Skeletal muscle cell (primary cell): ENCODE results near the gene CLMP.
"Not testable (repeated sequence)": the region's sequence is repeated elsewhere in the genome, so short reads cannot be mapped to it uniquely, and the experiment has no call there.

Experiments used
- DNase-seq: peaks from one replicate; pipeline ENCODE4 v3.0.0-alpha.2; 2010; ENCODE audit warnings: low read depth
- H3K4me3 ChIP-seq: 2 replicates; pipeline ENCODE4 v1.5.1; 2011; ENCODE audit warnings: low read depth, mild to moderate bottlenecking, control low read depth, low read length, moderate library complexity

Gene CLMP

DNA sequence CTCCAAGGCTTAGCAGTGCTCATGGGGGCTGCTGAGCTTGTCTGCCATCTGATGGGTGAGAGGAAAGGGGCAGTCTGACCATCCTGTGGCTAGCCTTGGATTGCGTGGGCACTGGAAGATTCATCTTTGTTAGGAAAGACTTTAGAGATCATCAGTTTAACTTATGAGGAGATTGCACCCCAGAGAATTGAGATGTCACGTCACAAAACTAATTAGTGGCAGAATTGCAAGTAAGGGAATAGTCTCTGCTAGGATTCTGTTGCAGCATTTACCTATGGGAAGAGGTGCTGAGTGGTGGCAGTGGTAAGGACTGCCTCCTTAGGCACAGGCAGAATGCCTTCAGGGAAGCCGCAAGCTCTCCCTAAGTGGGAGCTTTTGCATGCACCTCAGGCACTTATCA, 90.4 kb downstream of the CLMP start:
- no peak overlapping the region for H3K4me3 ChIP-seq
- DNase-seq = no peak

DNA sequence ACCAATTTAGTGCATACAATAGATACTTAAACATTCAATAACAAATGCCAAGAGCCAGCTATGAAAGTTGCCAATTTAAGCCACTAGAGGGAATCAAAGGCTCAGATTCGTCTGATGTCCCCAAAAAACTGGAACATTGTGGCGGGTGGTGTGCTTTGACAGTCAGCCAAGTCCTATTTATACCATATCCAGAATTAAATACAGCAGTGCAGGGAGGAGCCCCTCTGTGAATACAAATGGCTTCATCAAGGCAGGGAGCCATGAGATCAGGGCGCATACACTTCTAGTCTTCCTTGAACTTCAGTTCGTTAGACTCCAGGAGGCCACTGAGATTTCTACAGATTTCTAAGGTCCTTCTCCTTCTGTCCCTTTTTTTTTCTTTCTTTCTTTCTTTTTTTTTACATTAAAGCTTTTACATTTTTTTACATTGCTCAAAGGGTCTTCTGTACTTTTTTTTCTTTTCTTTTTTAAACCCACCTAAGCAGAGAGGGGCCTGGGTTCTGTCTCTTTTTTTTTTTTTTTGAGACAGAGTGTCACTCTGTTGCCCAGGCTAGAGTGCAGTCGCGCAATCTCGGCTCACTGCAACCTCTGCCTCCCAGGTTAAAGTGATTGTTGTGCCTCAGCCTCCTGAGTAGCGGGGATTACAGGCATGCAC, 91.6 kb downstream of the CLMP start:
- peak; percentile 45 for DNase-seq
- H3K4me3 ChIP-seq = no peak overlapping the region

DNA sequence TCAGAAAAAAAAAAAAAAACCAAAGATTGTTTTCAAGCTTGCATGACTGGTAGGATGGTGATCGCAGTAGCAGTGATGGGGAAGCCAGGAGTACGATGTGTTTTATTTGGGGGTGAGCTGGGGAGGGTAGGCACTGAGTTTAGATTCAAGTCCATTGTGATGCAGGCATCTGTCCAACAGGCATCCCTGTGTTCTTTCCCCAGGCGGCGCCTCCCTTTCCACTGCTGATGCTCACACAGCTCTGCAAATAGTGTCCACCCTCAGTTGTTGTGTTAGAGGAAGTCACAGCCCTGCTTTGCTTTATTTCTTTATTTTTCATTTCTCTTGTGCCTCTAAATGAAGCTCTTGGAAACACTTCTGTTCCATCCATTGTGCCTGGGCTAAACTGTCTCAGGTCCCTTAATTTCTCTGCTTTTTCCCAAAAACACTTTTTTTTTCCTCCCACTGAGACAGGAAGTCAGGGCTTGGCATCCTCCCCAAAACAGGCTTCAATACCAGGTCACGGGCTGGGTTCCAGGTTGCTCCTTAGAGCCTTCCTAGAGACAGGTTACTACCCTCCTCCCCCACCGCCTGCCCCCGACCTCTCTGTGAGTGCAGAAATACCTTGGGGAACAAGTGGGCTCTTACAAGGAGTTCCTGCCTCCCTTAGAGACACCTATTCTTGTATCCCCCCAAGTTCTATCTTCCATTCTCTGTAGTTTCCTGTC, 94.5 kb downstream of the CLMP start:
- no peak for DNase-seq
- H3K4me3 ChIP-seq = no peak overlapping the region

DNA sequence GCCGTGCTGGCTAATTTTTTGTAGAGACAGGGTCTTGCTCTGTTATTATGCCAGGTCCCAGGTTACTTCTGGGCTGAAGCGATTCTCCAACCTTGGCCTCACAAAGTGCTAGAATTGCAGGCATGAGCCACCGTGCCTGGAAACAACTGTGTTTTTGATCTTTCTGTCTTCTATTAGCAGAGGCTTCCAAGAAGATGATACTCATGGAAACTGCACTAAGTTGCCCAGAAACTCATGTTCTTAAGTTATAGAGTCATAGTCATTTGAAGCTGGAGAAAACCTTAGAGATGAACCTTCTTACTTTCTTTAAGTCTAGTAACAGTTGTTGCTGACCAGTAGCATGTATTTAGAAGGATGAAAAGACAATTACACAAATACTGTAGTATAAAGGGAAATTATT, 96.1 kb downstream of the CLMP start:
- H3K4me3 ChIP-seq = no peak overlapping the region
- no peak for DNase-seq

DNA sequence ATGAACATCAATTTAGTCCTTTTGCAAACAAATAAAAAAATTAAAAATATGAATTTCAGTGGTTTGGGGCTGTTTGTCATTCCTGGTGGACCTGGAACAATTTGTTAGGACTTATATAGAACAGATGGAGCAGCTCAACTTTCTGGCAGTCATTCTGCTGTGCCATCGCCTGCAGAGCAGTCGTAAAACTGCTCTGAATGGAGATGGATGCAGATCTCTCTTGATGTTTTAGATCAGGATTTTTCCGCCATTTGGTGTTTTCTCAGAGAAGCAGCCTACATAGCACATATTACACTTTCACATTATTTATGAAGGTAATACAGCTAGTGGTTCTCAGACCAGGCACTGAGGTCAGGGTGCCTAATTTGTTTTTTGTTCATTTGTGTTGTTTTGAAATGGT, 101.3 kb downstream of the CLMP start:
- H3K4me3 ChIP-seq = no peak overlapping the region
- no peak for DNase-seq

DNA sequence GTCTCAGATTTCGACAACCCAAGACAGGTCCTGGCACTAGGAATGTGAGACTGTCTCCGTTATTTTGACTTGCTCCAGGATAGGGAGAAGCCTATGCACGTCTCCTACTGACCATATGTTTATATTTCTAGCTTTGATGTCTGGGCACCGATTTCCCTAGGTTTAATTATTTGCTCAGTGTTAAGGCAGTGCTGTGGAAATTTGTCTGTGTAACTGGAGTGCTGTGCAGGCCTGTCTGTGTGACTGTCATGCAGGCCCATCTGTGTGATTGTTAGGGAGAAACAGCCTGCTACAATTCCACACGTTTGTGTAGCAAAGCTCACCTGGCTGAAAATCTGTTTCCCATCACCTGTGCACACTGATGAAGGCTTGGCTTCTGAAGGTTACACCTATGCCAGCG, 103.5 kb downstream of the CLMP start:
- H3K4me3 ChIP-seq = no peak overlapping the region
- DNase-seq = no peak

DNA sequence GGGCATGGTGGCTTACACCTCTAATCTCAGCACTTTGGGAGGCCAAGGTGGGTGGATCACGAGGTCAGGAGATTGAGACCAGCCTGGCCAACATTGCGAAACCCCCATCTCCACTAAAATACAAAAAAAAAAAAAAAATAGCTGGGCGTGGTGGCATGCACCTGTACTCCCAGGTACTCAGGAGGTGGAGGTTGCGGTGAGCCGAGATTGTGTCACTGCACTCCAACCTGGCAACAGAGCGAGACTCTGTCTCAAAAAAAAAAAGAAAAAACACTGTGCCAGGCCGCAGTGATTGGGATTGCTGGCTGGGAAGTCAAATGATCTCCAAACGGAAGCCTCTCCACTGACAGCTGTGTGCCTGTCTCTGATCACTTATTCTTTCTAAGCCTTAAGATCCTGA, 104.9 kb downstream of the CLMP start:
- DNase-seq, H3K4me3 ChIP-seq: not testable (repeated sequence)

DNA sequence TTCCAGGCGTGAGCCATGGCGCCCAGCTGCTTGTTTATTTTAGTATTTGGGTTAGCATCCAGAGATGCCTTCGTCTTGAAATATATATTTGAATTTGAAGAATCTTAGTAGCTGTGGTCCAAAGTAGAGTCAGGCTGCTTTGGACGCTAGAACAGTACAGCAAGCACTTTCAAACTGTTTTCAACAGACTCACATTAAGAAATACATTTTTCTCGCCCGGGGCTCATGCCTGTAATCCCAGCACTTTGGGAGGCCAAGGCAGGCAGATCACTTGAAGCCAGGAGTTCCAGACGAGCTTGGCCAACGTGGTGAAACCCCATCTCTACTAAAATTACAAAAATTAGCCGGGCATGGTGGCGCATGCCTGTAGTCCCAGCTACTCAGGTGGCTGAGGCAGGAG, 106.2 kb downstream of the CLMP start:
- DNase-seq = not testable (repeated sequence)

DNA sequence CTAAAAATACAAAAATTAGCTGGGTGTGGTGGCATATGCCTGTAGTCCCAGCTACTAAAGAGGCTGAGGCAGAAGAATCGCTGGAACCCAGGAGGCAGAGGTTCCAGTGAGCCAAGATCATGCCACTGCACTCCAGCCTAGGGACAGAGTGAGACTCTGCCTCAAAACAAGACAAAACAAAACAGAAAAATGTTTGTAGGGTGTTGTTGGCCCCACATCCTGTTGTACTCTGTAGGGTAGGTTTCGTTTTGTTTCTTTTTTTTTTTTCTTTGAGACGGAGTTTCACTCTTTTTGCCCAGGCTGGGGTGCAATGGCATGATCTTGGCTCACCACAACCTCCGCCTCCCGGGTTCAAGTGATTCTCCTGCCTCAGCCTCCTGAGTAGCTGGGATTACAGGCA, 107.4 kb downstream of the CLMP start:
- not testable (repeated sequence) for H3K4me3 ChIP-seq, DNase-seq

More for the DNA sequence above, 106.2 kb downstream of the CLMP start:
- not testable (repeated sequence) for H3K4me3 ChIP-seq

DNA sequence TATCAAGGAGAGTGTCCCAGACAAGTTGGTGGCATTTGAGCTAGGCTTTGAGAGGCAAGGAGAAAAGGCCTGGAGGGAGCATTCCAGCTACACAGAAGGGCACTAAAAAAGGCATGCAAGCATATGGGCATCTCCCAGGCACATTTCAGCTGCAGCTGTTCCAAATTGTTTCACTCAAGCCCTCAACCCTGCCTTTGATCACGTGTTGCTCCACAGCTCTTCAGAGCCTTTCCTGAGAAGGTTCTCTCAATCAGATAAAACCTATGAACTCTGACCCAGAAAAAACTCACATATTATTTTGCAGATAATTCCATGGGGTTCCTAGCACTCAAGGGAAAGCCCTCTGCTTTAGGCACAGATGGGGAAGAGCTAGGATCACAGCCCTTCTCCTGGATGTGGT, 108.7 kb downstream of the CLMP start:
- no peak overlapping the region for H3K4me3 ChIP-seq
- no peak for DNase-seq

DNA sequence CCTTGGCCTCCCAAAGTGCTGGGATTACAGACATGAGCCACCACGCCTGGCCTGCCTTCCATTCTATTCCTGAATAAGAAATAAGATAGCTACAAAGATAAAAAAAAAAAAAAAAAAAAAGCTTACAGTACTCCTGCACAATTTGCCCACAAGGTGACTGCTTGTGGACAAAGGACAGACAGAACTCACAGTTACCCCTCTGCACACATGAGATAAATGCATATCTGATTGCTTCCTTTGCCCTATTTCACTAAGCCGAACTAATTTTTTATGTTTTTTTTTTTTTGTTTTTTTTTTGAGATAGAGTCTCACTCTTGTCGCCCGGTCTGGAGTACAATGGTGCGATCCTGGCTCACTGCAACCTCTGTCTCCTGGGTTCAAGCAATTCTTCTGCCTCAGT, 109.6 kb downstream of the CLMP start:
- no peak for DNase-seq

DNA sequence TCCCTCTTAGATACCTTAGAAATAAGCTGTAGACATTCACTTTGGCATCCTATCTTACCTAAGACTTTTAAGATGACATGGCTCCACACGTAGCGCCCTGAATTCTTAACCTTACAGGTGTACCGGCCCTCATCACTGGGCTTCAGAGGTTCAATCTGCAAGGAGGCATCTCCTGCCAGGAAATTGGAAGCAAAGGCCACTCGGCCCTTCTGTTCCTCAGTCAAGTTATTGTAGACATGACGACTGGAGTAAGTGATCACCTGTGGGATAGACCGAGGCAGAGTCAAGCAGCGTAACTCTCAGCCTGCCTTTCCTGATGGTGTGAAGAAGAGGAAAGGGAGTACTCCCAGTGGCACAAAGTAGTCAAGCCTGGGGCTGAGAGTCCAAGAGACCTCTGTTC, 110.6 kb downstream of the CLMP start:
- H3K4me3 ChIP-seq = no peak overlapping the region
- DNase-seq = no peak

More for the DNA sequence above, 109.6 kb downstream of the CLMP start:
- no peak overlapping the region for H3K4me3 ChIP-seq

DNA sequence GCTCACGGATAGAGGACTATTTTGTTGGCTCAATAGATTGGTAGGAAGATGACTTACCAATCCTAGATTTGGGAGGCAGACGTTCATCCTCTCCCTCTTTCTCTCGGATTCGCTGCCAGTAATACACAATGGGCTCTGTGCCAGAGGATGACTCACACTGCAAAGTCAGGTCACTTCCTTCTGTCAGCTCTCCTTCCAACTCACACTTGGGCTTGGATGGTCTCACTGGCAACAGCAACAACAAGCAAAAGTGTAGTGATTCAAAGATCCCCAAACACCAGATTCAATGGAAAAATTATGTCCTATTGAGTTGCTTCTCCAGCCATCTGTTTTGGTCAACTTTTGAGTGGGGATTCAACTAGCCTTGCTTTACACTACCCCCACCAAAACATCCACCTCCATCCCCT, 111.4 kb downstream of the CLMP start:
- H3K4me3 ChIP-seq = no peak overlapping the region
- peak; percentile 96 for DNase-seq

DNA sequence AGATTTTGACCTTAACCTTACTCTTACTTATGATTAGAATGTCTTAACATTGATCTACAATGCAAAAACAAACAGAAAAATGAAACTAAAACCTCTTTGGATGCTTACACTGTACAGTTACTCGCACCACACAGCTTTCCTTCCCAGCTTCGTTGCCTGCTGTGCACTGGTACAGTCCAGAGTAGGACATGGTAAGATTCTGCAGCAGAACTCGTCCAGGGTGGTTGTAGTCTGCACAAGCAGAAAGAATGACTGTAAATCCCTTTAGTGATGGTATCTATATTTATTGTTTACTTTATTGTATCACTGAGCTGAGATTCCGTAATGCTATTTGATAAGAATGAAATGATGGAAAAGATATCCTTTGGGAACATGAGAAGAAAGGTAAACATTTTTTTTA, 112.1 kb downstream of the CLMP start:
- no peak for DNase-seq
- H3K4me3 ChIP-seq = no peak overlapping the region

DNA sequence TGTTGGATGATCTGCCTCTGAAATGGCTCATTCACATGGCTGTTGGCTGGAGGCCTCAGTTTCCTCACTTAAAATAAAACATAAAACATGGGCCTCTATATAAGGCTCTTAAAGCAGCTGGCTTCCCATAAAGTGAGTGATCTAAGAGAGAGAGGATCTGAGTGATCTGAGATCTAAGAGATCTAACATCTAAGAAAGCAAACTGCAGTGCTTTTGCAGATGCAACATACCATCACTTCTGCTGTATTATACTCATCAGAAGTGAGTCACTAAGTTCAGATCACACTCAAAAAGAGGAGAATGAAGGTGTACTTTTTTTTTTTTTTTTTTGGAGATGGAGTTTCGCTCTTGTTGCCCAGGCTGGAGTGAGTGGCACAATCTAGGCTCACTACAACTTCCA, 115.0 kb downstream of the CLMP start:
- DNase-seq = no peak
- H3K4me3 ChIP-seq = no peak overlapping the region

DNA sequence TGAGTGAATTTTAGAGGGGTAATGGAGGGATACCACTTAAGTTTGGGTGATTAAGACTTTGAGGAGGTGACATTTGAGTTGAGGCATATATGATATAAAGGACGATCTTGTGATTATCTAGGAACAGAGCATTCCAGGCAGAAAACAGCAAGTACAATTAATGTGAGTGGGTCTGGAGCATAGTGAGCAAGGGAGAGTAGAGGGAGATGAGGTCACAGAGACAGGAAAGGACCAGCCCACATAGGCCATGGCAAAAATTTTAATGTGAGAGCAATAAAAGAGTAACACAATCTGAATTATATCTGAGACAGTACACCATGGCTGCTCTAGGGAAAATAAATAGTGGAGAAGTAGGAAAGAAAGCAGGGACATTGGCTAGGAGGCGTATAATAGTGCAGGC, 118.6 kb downstream of the CLMP start:
- no peak overlapping the region for H3K4me3 ChIP-seq
- no peak for DNase-seq

DNA sequence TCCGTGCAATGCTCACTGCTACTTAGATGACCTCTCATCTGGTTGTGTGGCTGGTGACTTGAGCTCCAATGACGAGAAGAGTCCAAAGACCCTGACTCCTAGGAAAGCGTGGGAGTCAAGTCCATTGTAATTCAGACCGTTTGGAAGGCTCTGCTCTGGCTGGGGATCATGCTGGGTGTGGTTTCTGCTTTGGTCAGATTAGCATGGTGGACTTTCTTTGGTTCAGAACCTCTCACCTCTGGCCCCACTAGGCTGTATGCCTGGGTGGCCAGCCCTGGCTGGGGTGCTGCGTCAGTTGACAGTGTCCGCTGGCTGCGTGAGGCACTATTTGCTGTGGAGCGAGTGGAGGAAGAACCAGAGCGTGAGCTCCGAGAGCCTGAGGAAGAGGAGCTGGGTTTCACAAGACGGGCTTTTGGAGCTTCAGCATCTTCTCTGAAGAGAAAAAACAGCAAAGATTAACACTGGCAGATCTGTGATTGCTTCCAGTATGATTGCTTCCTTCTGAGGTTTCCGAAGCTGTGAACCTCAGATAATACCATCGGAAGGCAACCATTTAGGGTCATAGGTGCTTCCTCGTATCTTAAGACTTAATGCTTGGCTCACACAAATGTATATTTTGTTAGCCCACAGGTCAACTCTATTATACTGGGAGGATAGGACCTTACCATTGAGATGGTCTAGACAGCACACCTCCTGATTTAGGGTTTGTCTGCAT, 121.5 kb downstream of the CLMP start:
- H3K4me3 ChIP-seq = no peak overlapping the region
- DNase-seq = no peak

DNA sequence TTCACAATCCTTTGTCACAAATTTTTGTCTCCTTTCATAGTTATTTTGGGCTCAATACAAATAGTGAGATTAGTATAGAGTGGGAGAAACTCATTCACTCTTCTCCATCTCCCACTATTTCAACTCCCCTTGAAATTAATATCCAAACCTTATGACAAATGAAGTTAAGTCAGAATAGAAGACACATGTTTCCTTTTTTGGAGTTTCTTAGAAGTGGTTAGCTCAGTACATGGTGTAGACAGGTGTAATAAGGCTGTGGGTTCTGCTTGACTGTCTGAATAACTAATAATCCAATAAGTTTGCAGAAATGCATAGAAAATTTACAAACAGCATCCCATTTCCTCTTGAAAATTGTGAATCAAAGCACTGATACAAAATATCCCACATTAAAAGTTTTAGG, 122.3 kb downstream of the CLMP start:
- no peak for DNase-seq
- no peak overlapping the region for H3K4me3 ChIP-seq

DNA sequence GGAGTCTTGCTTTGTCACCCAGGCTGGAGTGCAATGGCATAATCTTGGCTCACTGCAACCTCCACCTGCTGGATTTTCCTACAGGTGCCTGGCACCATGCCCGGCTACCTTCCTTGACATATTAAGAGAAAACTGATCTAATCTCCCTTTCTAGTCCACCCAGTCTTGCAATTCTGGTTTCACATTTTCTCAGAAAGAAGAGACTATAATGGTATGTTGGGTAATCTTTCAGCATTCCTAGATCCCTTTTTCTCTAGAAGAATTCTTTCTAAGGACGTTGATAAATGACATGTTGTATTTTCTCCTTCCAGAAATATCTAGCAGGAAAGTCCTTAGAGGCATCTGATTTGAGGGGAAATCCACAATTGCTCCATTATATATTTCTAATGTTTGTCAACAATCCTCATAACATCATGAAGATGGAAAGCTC, 122.7 kb downstream of the CLMP start:
- H3K4me3 ChIP-seq = no peak overlapping the region
- no peak for DNase-seq

DNA sequence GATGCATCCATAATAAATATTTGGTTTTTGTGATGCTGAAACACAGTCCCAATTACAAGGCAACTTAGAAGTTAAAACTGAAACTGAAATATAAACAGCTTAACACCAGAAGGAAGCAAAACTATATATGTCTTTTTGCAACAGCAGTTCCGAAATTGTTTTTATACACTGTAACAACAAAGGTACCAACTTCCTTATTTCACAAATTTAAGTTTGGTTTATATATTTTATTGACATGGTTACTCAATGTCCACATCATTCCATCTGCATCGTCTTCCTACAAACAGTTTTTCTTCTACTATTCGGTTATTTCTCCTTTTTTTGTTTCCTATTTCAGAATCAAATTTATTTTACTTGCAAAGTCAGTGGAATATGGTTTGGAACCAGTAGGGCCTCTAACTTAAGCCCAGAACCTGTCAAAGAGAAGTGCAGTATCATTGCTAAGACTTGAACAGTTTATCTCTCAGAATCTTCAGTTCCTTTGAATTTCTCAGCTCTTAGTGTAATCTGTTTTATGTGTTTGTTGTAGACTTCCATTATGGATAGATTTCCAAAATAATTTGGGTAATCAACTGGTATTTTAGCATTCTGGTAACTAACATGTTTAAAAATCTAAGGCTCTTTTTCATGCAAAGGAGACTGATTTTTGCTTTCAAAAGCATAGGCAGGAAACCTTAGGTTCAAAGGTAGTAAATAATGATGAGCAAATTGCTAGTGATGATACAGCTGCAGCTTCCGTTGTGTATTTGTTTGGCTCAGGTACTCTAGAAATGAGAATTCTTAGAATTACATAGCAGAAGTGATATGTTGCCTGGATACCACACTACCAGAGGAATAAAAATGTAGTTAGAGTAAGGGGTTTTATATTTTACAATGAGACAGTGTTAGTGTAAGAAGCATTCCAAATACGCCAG, 124.9 kb downstream of the CLMP start:
- no peak for DNase-seq
- no peak overlapping the region for H3K4me3 ChIP-seq
